SKM-1 (cell line): ENCODE results near the gene TWIST1.

Experiments used
- DNase-seq: peaks from one replicate; lab custom pipeline; 2025; ENCODE audit not compliant: unreplicated experiment; lab: John Stamatoyannopoulos, UW

The TWIST1 gene

GRCh38 chr7:19097165-19098055 lies 20.0 kb downstream of the TWIST1 start:
- DNase-seq, result no peak

GRCh38 chr7:19095353-19095860 lies 22.0 kb downstream of the TWIST1 start:
- DNase-seq, result no peak

- no peak for DNase-seq
Measured at GRCh38 chr7:19094598-19095352, 22.7 kb downstream of the TWIST1 start.

GRCh38 chr7:19094138-19094537 lies 23.3 kb downstream of the TWIST1 start:
- no peak for DNase-seq

- no peak for DNase-seq
Measured at GRCh38 chr7:19091550-19092200, 25.8 kb downstream of the TWIST1 start.

GRCh38 chr7:19090526-19090925 lies 26.9 kb downstream of the TWIST1 start:
- DNase-seq, result no peak

GRCh38 chr7:19089797-19090196 lies 27.6 kb downstream of the TWIST1 start:
- no peak for DNase-seq

GRCh38 chr7:19089378-19089777 lies 28.1 kb downstream of the TWIST1 start:
- DNase-seq, result no peak

GRCh38 chr7:19080093-19080492 lies 37.3 kb downstream of the TWIST1 start:
- no peak for DNase-seq

- no peak for DNase-seq
Measured at GRCh38 chr7:19079066-19079465, 38.4 kb downstream of the TWIST1 start.

- no peak for DNase-seq
Measured at GRCh38 chr7:19069842-19070241, 47.6 kb downstream of the TWIST1 start.

GRCh38 chr7:19066170-19066569 lies 51.3 kb downstream of the TWIST1 start:
- no peak for DNase-seq
